ENCODE results near the gene XIRP2. TPM values are rescaled to one million over a fixed set of nuclear protein-coding genes. Genes with fewer than 3 reads are reported as not detected.

XIRP2 gene
- total RNA-seq, 1 experiment from 2014 or later: not detected

- intact Hi-C loops (cut with micrococcal nuclease; ENCODE audit: unreplicated experiment): no loop called here
- no peaks in the 10 kb centered on the region for H3K9me3 Mint-ChIP-seq (ENCODE audit: low read depth, unreplicated experiment)
- CTCF ChIA-PET: no interaction called here
- no peaks in the 10 kb centered on the region for H3K27me3 Mint-ChIP-seq (ENCODE audit: unreplicated experiment)
- peaks cover 46% of the 10 kb centered on the region for H3K4me1 Mint-ChIP-seq (ENCODE audit: low read depth, unreplicated experiment)
- no peak overlapping the region for H3K4me3 Mint-ChIP-seq (ENCODE audit: low read depth, unreplicated experiment)
- H3K27ac Mint-ChIP-seq (ENCODE audit: unreplicated experiment): peak overlapping the region; percentile 14
- TF ChIP-seq, protein P1, sequence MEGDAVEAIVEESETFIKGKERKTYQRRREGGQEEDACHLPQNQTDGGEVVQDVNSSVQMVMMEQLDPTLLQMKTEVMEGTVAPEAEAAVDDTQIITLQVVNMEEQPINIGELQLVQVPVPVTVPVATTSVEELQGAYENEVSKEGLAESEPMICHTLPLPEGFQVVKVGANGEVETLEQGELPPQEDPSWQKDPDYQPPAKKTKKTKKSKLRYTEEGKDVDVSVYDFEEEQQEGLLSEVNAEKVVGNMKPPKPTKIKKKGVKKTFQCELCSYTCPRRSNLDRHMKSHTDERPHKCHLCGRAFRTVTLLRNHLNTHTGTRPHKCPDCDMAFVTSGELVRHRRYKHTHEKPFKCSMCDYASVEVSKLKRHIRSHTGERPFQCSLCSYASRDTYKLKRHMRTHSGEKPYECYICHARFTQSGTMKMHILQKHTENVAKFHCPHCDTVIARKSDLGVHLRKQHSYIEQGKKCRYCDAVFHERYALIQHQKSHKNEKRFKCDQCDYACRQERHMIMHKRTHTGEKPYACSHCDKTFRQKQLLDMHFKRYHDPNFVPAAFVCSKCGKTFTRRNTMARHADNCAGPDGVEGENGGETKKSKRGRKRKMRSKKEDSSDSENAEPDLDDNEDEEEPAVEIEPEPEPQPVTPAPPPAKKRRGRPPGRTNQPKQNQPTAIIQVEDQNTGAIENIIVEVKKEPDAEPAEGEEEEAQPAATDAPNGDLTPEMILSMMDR (IDR thresholded peaks at IDR 0.05; ENCODE audit: unreplicated experiment): no peak
- BruUV-seq (replicated peaks): no TSS peak
- DNase-seq: no peak
- H3K36me3 Mint-ChIP-seq (ENCODE audit: insufficient read depth, unreplicated experiment): no peaks in the 10 kb centered on the region
These were observed 311.7 kb downstream of the XIRP2 start for GRCh38 chr2:167200019-167200418.

GRCh38 chr2:167209784-167210183 lies 321.5 kb downstream of the XIRP2 start:
- TF ChIP-seq, protein P1 (IDR thresholded peaks at IDR 0.05; ENCODE audit: unreplicated experiment): no peak
- Mint-ChIP-seq H3K4me1 (ENCODE audit: low read depth, unreplicated experiment) (no peaks in the 10 kb centered on the region), H3K4me3 (ENCODE audit: low read depth, unreplicated experiment) (no peak overlapping the region), H3K36me3 (ENCODE audit: insufficient read depth, unreplicated experiment) (no peaks in the 10 kb centered on the region), H3K27me3 (ENCODE audit: unreplicated experiment) (no peaks in the 10 kb centered on the region), H3K9me3 (ENCODE audit: low read depth, unreplicated experiment) (no peaks in the 10 kb centered on the region), H3K27ac (ENCODE audit: unreplicated experiment) (no peak overlapping the region)
- no peak for DNase-seq
- intact Hi-C loops (cut with micrococcal nuclease; ENCODE audit: unreplicated experiment): loop anchor here (5.0 kb wide), 1 partner anchor 252 kb away; no protein-coding TSS in a partner anchor
- BruUV-seq (replicated peaks): no TSS peak
- CTCF ChIA-PET: no interaction called here

DNA sequence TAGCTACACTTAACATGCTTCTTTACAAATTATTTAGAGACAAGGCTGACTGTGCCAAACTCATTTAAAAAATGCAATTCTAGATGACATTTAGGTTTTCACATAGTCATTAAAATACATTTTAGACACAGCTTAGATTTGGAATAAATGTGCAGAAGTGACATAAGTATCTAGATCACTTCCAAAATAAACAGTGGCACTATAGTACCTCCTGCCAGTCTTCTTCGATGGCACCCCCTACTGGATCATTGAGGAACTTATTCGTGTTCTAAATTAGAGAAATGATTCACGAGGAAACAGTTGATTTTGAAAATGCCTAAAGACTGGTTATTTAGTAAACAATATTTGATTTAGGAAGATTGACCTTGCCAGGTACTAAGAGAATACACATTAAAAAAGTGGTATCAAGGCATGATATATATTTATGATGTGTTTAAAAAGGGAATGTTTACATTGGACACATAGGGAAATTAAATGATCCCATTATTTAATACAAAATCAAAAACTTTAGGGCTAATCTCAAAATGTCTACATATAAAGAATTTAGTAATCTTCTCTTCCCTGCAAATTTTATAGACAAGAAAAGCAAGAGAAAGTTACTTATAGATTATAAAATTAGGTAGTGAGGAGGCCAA lies 323.9 kb downstream of the XIRP2 start:
- intact Hi-C loops (cut with micrococcal nuclease; ENCODE audit: unreplicated experiment): loop anchor here (1.0 to 5.0 kb wide), 5 partner anchors 85 to 673 kb away; no protein-coding TSS in a partner anchor

GRCh38 chr2:167215595-167215994 lies 327.3 kb downstream of the XIRP2 start:
- Mint-ChIP-seq H3K4me3 (ENCODE audit: low read depth, unreplicated experiment) (no peak overlapping the region), H3K4me1 (ENCODE audit: low read depth, unreplicated experiment) (no peaks in the 10 kb centered on the region), H3K27ac (ENCODE audit: unreplicated experiment) (no peak overlapping the region), H3K9me3 (ENCODE audit: low read depth, unreplicated experiment) (peaks cover 3% of the 10 kb centered on the region), H3K36me3 (ENCODE audit: insufficient read depth, unreplicated experiment) (no peaks in the 10 kb centered on the region), H3K27me3 (ENCODE audit: unreplicated experiment) (no peaks in the 10 kb centered on the region)
- CTCF ChIA-PET: interaction anchor here (0.5 kb wide), 1 partner anchor 661 kb away, joined by 3 read pairs; no protein-coding TSS in a partner anchor
- BruUV-seq (replicated peaks): no TSS peak
- intact Hi-C loops (cut with micrococcal nuclease; ENCODE audit: unreplicated experiment): no loop called here
- DNase-seq: no peak
- TF ChIP-seq, protein P1 (IDR thresholded peaks at IDR 0.05; ENCODE audit: unreplicated experiment): no peak

More for the DNA sequence above, 323.9 kb downstream of the XIRP2 start:
- BruUV-seq (replicated peaks): no TSS peak
- no peaks in the 10 kb centered on the region for H3K27me3 Mint-ChIP-seq (ENCODE audit: unreplicated experiment)
- no peaks in the 10 kb centered on the region for H3K4me1 Mint-ChIP-seq (ENCODE audit: low read depth, unreplicated experiment)
- H3K4me3 Mint-ChIP-seq (ENCODE audit: low read depth, unreplicated experiment): no peak overlapping the region
- CTCF ChIA-PET: interaction anchor here (0.9 to 1.0 kb wide), 2 partner anchors 512 to 673 kb away, joined by 3 to 4 read pairs; no protein-coding TSS in a partner anchor
- no peaks in the 10 kb centered on the region for H3K36me3 Mint-ChIP-seq (ENCODE audit: insufficient read depth, unreplicated experiment)
- TF ChIP-seq, protein P1 (IDR thresholded peaks at IDR 0.05; ENCODE audit: unreplicated experiment): peak; percentile 60
- peak; percentile 71 for DNase-seq
- no peak overlapping the region for H3K27ac Mint-ChIP-seq (ENCODE audit: unreplicated experiment)
- no peaks in the 10 kb centered on the region for H3K9me3 Mint-ChIP-seq (ENCODE audit: low read depth, unreplicated experiment)

Data from Calu3 (cell line).